Measurements from ENCODE around the gene MYRF. TPM values are rescaled to one million over a fixed set of nuclear protein-coding genes. Genes with fewer than 3 reads are reported as not detected.

The MYRF gene
- total and polyA plus RNA-seq, 2 of the 4 experiments (the other 2 are of a cell fraction): 1.6 to 10.7 TPM

- WGBS, 2 experiments (ENCODE audit: extremely low coverage in 2 of 2, insufficient read length in 1 of 2): 88% methylated on average over 14 of the region's 20 CpGs; no CpG with 5 or more reads in 1 of the 2 experiments
- H3K56ac ChIP-seq (ENCODE audit: extremely low read depth, insufficient read depth, low read length): no peak overlapping the region
- no peak overlapping the region for H2BK20ac ChIP-seq (ENCODE audit: low read depth, low read length)
- no peak overlapping the region for H2BK15ac ChIP-seq (ENCODE audit: low read depth, low read length)
- no peak overlapping the region for H2BK5ac ChIP-seq (ENCODE audit: low read depth, low read length, poor library complexity, severe bottlenecking)
- ATAC-seq (ENCODE audit: low read depth): no peak
- no peak overlapping the region for H2BK120ac ChIP-seq (ENCODE audit: low read depth, low read length)
- ChIA-PET CTCF (no interaction called here), POLR2A (ENCODE audit: unreplicated experiment) (no interaction called here)
- H3K23ac ChIP-seq (ENCODE audit: low read depth, low read length): no peak overlapping the region
- no peaks in the 10 kb centered on the region for H3K9me1 ChIP-seq (ENCODE audit: insufficient read depth, low read length)
- no peak overlapping the region for H3K4me2 ChIP-seq (ENCODE audit: low read depth, low read length)
- H3K9me3 ChIP-seq (ENCODE audit: control insufficient read depth, insufficient read depth, low read length): no peaks in the 10 kb centered on the region
- H4K5ac ChIP-seq (ENCODE audit: low read depth, low read length): no peak overlapping the region
- no peak overlapping the region for H3K9ac ChIP-seq (ENCODE audit: low read depth, low read length)
- no peak overlapping the region for H2AK9ac ChIP-seq (replicated peaks; ENCODE audit: low read depth, low read length, poor library complexity)
- no peak overlapping the region for H3K4ac ChIP-seq (ENCODE audit: low read depth, low read length)
- H3K27ac ChIP-seq (ENCODE audit: insufficient read depth, low read length): no peak overlapping the region
- no peak for DNase-seq
- no peak overlapping the region for H3K4me3 ChIP-seq (ENCODE audit: insufficient read depth, low read depth, low read length)
- H3K36me3 ChIP-seq (ENCODE audit: control insufficient read depth, insufficient read depth, low read length): no peaks in the 10 kb centered on the region
- no peaks in the 10 kb centered on the region for H3K4me1 ChIP-seq (ENCODE audit: control insufficient read depth, insufficient read depth, low read length)
- H4K8ac ChIP-seq (ENCODE audit: low read depth in 2 of 2, low read length in 2 of 2): no peak overlapping the region
- dilution Hi-C loops (cut with HindIII; ENCODE audit: low sequenced_read_pairs, unreplicated experiment): no loop called here
- intact Hi-C loops (cut with micrococcal nuclease): loop anchor here (1.0 kb wide), 2 partner anchors 24 to 29 kb away; partner anchors contain the start of gene MYRF
- no peak overlapping the region for H3K14ac ChIP-seq (replicated peaks; ENCODE audit: low read depth, low read length)
- H3K79me1 ChIP-seq (ENCODE audit: low read depth in 1 of 2, low read length in 2 of 2): no peaks in the 10 kb centered on the region
- no peaks in the 10 kb centered on the region for H4K20me1 ChIP-seq (ENCODE audit: insufficient read depth, low read length)
- no peak overlapping the region for H3K18ac ChIP-seq (ENCODE audit: low read depth, low read length)
- H2AK5ac ChIP-seq (ENCODE audit: low read depth, low read length): no peak overlapping the region
- no TSS peak for BruUV-seq (replicated peaks)
- H3K27me3 ChIP-seq (ENCODE audit: control insufficient read depth, insufficient read depth, low read length): no peaks in the 10 kb centered on the region
- no peak overlapping the region for H4K91ac ChIP-seq (ENCODE audit: insufficient read depth, low read depth, low read length)
- no peak overlapping the region for H2AFZ ChIP-seq (replicated peaks; ENCODE audit: low read length, poor library complexity)
- in situ Hi-C loops (cut with MboI; ENCODE audit: low sequenced_read_pairs): no loop called here
- no peak for TF ChIP-seq MXI1 (IDR thresholded peaks at IDR 0.05; ENCODE audit: borderline replicate concordance, low read depth, low read length)
- no peak for TF ChIP-seq POLR2A (IDR thresholded peaks at IDR 0.05; ENCODE audit: low read depth, low read length)
- TF ChIP-seq RAD21 (IDR thresholded peaks at IDR 0.05; ENCODE audit: low read length): no peak
- TF ChIP-seq NFE2L2 (IDR thresholded peaks at IDR 0.05; ENCODE audit: low read depth, low read length): no peak
- no peak for TF ChIP-seq ELK1 (IDR thresholded peaks at IDR 0.05; ENCODE audit: borderline replicate concordance, low read depth, low read length)
- no peak for TF ChIP-seq CHD1 (IDR thresholded peaks at IDR 0.05; ENCODE audit: low read depth, low read length)
- no peak for TF ChIP-seq RCOR1 (IDR thresholded peaks at IDR 0.05; ENCODE audit: insufficient replicate concordance, low read length)
- TF ChIP-seq SMC3 (IDR thresholded peaks at IDR 0.05; ENCODE audit: low read depth, low read length): no peak
- TF ChIP-seq MAZ (IDR thresholded peaks at IDR 0.05; ENCODE audit: borderline replicate concordance, low read depth, low read length): no peak
- no peak for TF ChIP-seq RFX5 (IDR thresholded peaks at IDR 0.05; ENCODE audit: low read depth, low read length)
- TF ChIP-seq FOS (IDR thresholded peaks at IDR 0.05; ENCODE audit: low read depth, low read length): no peak
- no peak for TF ChIP-seq CTCF (conservative IDR thresholded peaks at IDR 0.05; ENCODE audit: low read depth, low read length)
- TF ChIP-seq CEBPB (IDR thresholded peaks at IDR 0.05; ENCODE audit: low read depth, low read length): no peak
- no peak for TF ChIP-seq MAFK (IDR thresholded peaks at IDR 0.05; ENCODE audit: low read depth, low read length)
- TF ChIP-seq USF2 (IDR thresholded peaks at IDR 0.05; ENCODE audit: low read depth, low read length): no peak
These were observed 23.4 kb downstream of the MYRF start for GRCh38 chr11:61775606-61776554.
